IMR-90 (cell line): ENCODE data around the gene HRH2. TPM values are rescaled to one million over a fixed set of nuclear protein-coding genes. Genes with fewer than 3 reads are reported as not detected.

Experiments
- ATAC-seq: fragments of 200-7000 bp; cut with Tn5 transposase; 2 replicates; pipeline ENCODE4 v1.9.1; 2020; ENCODE audit warnings: low read depth, mild to moderate bottlenecking, moderate library complexity
- BruUV-seq: library from RNA; stranded (reverse); fragments of 400-500 nt; replicated peaks from 2 replicates; lab custom pipeline; 2021; lab: Mats Ljungman, UMichigan
- CTCF ChIA-PET: fragments of 300-600 bp; formaldehyde crosslinking; extraction: SDS; loops from one replicate; lab custom pipeline; 2021; ENCODE audit warnings: antibody characterized with exemption; lab: Yijun Ruan, JAX
- POLR2A ChIA-PET: fragments of 300-600 bp; sonication (Branson Sonifier 250); formaldehyde crosslinking; loops from one replicate; lab custom pipeline; 2022; ENCODE audit warnings: antibody characterized with exemption; ENCODE audit not compliant: unreplicated experiment; lab: Charles Lee
- DNase-seq: peaks from one replicate; pipeline ENCODE4 v3.0.0; 2013
- H2AFZ ChIP-seq: replicated peaks from 2 replicates; pipeline ENCODE3; 2013; ENCODE audit warnings: low read length, mild to moderate bottlenecking; ENCODE audit not compliant: poor library complexity
- H2AK5ac ChIP-seq: 2 replicates; pipeline ENCODE4 v1.6.1; 2013; ENCODE audit warnings: low read depth, low read length, inconsistent platforms
- H2AK9ac ChIP-seq: replicated peaks from 2 replicates; pipeline ENCODE3; 2013; ENCODE audit warnings: mild to moderate bottlenecking, low read depth, low read length, moderate library complexity; ENCODE audit not compliant: poor library complexity
- H2BK120ac ChIP-seq: 2 replicates; pipeline ENCODE4 v1.6.1; 2013; ENCODE audit warnings: low read depth, low read length, inconsistent platforms
- H2BK15ac ChIP-seq: 3 replicates; pipeline ENCODE4 v1.6.1; 2013; ENCODE audit warnings: low read depth, low read length, inconsistent platforms
- H2BK20ac ChIP-seq: 2 replicates; pipeline ENCODE4 v1.6.1; 2013; ENCODE audit warnings: low read depth, mild to moderate bottlenecking, inconsistent platforms, low read length, moderate library complexity
- H2BK5ac ChIP-seq: 2 replicates; pipeline ENCODE4 v1.6.1; 2013; ENCODE audit warnings: mild to moderate bottlenecking, low read depth, low read length, inconsistent platforms; ENCODE audit not compliant: poor library complexity, severe bottlenecking
- H3K14ac ChIP-seq: replicated peaks from 2 replicates; pipeline ENCODE4 v1.6.1; 2013; ENCODE audit warnings: low read depth, low read length, inconsistent platforms
- H3K18ac ChIP-seq: 2 replicates; pipeline ENCODE4 v1.6.1; 2013; ENCODE audit warnings: low read depth, low read length, control low read depth
- H3K23ac ChIP-seq: 2 replicates; pipeline ENCODE4 v1.6.1; 2013; ENCODE audit warnings: low read depth, low read length, inconsistent platforms
- H3K27ac ChIP-seq: 2 replicates; pipeline ENCODE4 v1.5.1; 2013; ENCODE audit warnings: mild to moderate bottlenecking, control low read depth, low read length; ENCODE audit not compliant: insufficient read depth
- H3K27me3 ChIP-seq: 2 replicates; pipeline ENCODE4 v1.6.1; 2013; ENCODE audit warnings: low read length; ENCODE audit not compliant: control insufficient read depth, insufficient read depth
- H3K36me3 ChIP-seq: 2 replicates; pipeline ENCODE4 v1.6.1; 2013; ENCODE audit warnings: low read length, mixed read lengths; ENCODE audit not compliant: control insufficient read depth, insufficient read depth
- H3K4ac ChIP-seq: 2 replicates; pipeline ENCODE4 v1.6.1; 2013; ENCODE audit warnings: low read depth, low read length, inconsistent platforms
- H3K4me1 ChIP-seq: 2 replicates; pipeline ENCODE4 v1.6.1; 2013; ENCODE audit warnings: low read length, mixed read lengths; ENCODE audit not compliant: control insufficient read depth, insufficient read depth
- H3K4me2 ChIP-seq: 2 replicates; pipeline ENCODE4 v1.6.1; 2013; ENCODE audit warnings: low read depth, mild to moderate bottlenecking, control low read depth, low read length, moderate library complexity
- H3K4me3 ChIP-seq: 2 replicates; pipeline ENCODE4 v1.5.1; 2013; ENCODE audit warnings: low read depth, mild to moderate bottlenecking, control low read depth, low read length, moderate library complexity; ENCODE audit not compliant: insufficient read depth
- H3K56ac ChIP-seq: 2 replicates; pipeline ENCODE4 v1.6.1; 2013; ENCODE audit warnings: low read length, inconsistent platforms; ENCODE audit not compliant: insufficient read depth; ENCODE audit errors: extremely low read depth
- H3K79me1 ChIP-seq, 2 experiments: 2 replicates each; pipeline ENCODE4 v1.6.1; 2013; ENCODE audit warnings: low read length in 2 of 2, inconsistent platforms in 1 of 2, low read depth in 1 of 2
- H3K9ac ChIP-seq: 2 replicates; pipeline ENCODE4 v1.6.1; 2013; ENCODE audit warnings: low read depth, low read length, control low read depth
- H3K9me1 ChIP-seq: 2 replicates; pipeline ENCODE4 v1.6.1; 2013; ENCODE audit warnings: low read length, inconsistent platforms; ENCODE audit not compliant: insufficient read depth
- H3K9me3 ChIP-seq: 2 replicates; pipeline ENCODE4 v1.6.1; 2013; ENCODE audit warnings: low read length; ENCODE audit not compliant: control insufficient read depth, insufficient read depth
- H4K20me1 ChIP-seq: 2 replicates; pipeline ENCODE4 v1.6.1; 2013; ENCODE audit warnings: low read length, inconsistent platforms; ENCODE audit not compliant: insufficient read depth
- H4K5ac ChIP-seq: 2 replicates; pipeline ENCODE4 v1.6.1; 2013; ENCODE audit warnings: mild to moderate bottlenecking, low read depth, low read length, control low read depth
- H4K8ac ChIP-seq, 2 experiments: 2 replicates each; pipeline ENCODE4 v1.6.1; 2013; ENCODE audit warnings: low read depth in 2 of 2, low read length in 2 of 2, control low read depth in 1 of 2, inconsistent platforms in 1 of 2
- H4K91ac ChIP-seq: 2 replicates; pipeline ENCODE4 v1.6.1; 2013; ENCODE audit warnings: low read depth, low read length, inconsistent platforms; ENCODE audit not compliant: insufficient read depth
- CEBPB ChIP-seq: IDR thresholded peaks from 2 replicates; pipeline ENCODE4 v1.6.1; 2012; ENCODE audit warnings: low read depth, low read length, improper control_type of control experiment
- CHD1 ChIP-seq: IDR thresholded peaks from 2 replicates; pipeline ENCODE4 v1.6.1; 2012; ENCODE audit warnings: low read depth, low read length, improper control_type of control experiment
- FOS ChIP-seq: fragments of 150-350 bp; IDR thresholded peaks from 2 replicates; pipeline ENCODE4 v1.6.1; 2016; ENCODE audit warnings: low read depth, low read length
- MXI1 ChIP-seq: IDR thresholded peaks from 2 replicates; pipeline ENCODE4 v1.6.1; 2012; ENCODE audit warnings: low read depth, mild to moderate bottlenecking, low read length, moderate library complexity, borderline replicate concordance
- SMC3 ChIP-seq: fragments of 150-350 bp; IDR thresholded peaks from 2 replicates; pipeline ENCODE4 v1.6.1; 2016; ENCODE audit warnings: low read depth, mild to moderate bottlenecking, antibody characterized with exemption, low read length, moderate library complexity
- WGBS, 2 experiments: methylation state at CpG; one replicate each; pipeline versions ENCODE4 v1.1.5 to v1.1.7; 2013; ENCODE audit warnings: missing lambda C conversion rate in 2 of 2; ENCODE audit not compliant: insufficient read length in 1 of 2; ENCODE audit errors: extremely low coverage in 2 of 2; 5-methylcytosine and 5-hydroxymethylcytosine counted together
- dilution Hi-C: fragments of 300-500 bp; cut with HindIII; formaldehyde crosslinking; loops from one replicate; pipeline ENCODE4 v1.14.3; 2018; ENCODE audit warnings: low sequenced_read_pairs; ENCODE audit not compliant: unreplicated experiment
- in situ Hi-C: fragments of 300-500 bp; cut with MboI; formaldehyde crosslinking; loops from 3 replicates; pipeline ENCODE4 v1.14.3; 2019; ENCODE audit warnings: low sequenced_read_pairs, inconsistent platforms, mixed read lengths
- intact Hi-C: fragments of 100-400 bp; cut with micrococcal nuclease; formaldehyde crosslinking; loops from 2 replicates; pipeline ENCODE4 v1.10.0; 2022
- polyA plus RNA-seq, 3 experiments: library from polyadenylated mRNA; depleted of rRNA; stranded (reverse); fragments of >200 nt; gene quantifications; 2 replicates each; pipeline ENCODE4 v1.2.3, GENCODE V29; 2012; ENCODE audit warnings: low replicate concordance in 1 of 3
- total RNA-seq: library from RNA; depleted of rRNA; stranded (reverse); fragments of >200 nt; gene quantifications from 2 replicates; pipeline ENCODE4 v1.2.3, GENCODE V29; 2012
- TF ChIP-seq, protein P1 (sequence below): fragments of 150-350 bp; IDR thresholded peaks from 2 replicates; pipeline ENCODE4 v1.6.1; 2016; ENCODE audit warnings: low read depth, mild to moderate bottlenecking, low read length, moderate library complexity, borderline replicate concordance

Gene HRH2
- total and polyA plus RNA-seq, 2 of the 4 experiments (the other 2 are of a cell fraction), result not detected

DNA sequence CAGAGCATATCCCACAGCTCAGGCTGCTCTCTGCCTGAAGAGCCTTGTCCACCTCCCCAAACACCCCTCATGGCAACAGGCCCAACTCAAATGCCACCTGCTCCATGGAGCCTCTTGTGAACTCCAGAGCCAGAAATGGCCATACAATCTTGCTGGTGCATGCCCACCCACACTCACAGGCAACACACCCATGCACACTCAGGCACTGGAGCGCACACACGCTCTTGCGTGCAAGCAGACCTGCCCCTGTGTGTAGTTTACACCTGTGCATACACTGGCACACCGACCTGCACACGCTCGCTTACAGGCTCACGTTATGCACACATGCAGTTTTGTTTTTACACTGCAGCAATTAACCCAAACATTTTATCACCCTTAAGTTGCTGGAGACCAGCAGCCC, 40.0 kb downstream of the HRH2 start:
- Histone ChIP-seq H4K8ac (no peak overlapping the region), H2BK20ac (no peak overlapping the region), H3K36me3 (no peaks in the 10 kb centered on the region), H3K9ac (no peak overlapping the region), H3K18ac (no peak overlapping the region), H3K4ac (no peak overlapping the region), H3K23ac (no peak overlapping the region), H3K14ac (no peak overlapping the region), H3K79me1 (no peaks in the 10 kb centered on the region), H3K4me3 (no peak overlapping the region), H3K4me2 (no peak overlapping the region), H2BK5ac (no peak overlapping the region), H3K9me3 (peaks cover 7% of the 10 kb centered on the region; the same call in 1 of the 2 replicates), H4K91ac (no peak overlapping the region), H2AK5ac (no peak overlapping the region), H4K20me1 (no peaks in the 10 kb centered on the region), H4K5ac (no peak overlapping the region), H3K4me1 (no peaks in the 10 kb centered on the region), H3K9me1 (no peaks in the 10 kb centered on the region), H3K27me3 (no peaks in the 10 kb centered on the region), H2AK9ac (no peak overlapping the region), H3K27ac (no peak overlapping the region), H2BK120ac (no peak overlapping the region), H2BK15ac (no peak overlapping the region), H2AFZ (no peak overlapping the region), H3K56ac (no peak overlapping the region)
- BruUV-seq, result no TSS peak
- DNase-seq, result no peak
- 80% methylated on average over 4 of the region's 7 CpGs; no CpG with 5 or more reads in 1 of the 2 experiments for WGBS, 2 experiments
- dilution Hi-C loops, result no loop called here
- intact Hi-C loops, result no loop called here
- no peak for ATAC-seq
- ChIA-PET POLR2A (no interaction called here), CTCF (no interaction called here)
- no peak for TF ChIP-seq CEBPB
- no peak for TF ChIP-seq FOS
- TF ChIP-seq CHD1, result no peak
- TF ChIP-seq, protein P1, sequence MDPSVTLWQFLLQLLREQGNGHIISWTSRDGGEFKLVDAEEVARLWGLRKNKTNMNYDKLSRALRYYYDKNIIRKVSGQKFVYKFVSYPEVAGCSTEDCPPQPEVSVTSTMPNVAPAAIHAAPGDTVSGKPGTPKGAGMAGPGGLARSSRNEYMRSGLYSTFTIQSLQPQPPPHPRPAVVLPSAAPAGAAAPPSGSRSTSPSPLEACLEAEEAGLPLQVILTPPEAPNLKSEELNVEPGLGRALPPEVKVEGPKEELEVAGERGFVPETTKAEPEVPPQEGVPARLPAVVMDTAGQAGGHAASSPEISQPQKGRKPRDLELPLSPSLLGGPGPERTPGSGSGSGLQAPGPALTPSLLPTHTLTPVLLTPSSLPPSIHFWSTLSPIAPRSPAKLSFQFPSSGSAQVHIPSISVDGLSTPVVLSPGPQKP, result no peak
- TF ChIP-seq MXI1, result no peak
- no peak for TF ChIP-seq SMC3
- in situ Hi-C loops, result no loop called here
